ENCODE data around the gene UBE2QL1. TPM values are rescaled to one million over a fixed set of nuclear protein-coding genes. Genes with fewer than 3 reads are reported as not detected.
A peak's percentile ranks its signal among the peaks of the same experiment; 100 is the strongest.

UBE2QL1 gene, protein sequence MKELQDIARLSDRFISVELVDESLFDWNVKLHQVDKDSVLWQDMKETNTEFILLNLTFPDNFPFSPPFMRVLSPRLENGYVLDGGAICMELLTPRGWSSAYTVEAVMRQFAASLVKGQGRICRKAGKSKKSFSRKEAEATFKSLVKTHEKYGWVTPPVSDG
- total RNA-seq, result not detected
- long read RNA-seq, result 0 reads

DNA sequence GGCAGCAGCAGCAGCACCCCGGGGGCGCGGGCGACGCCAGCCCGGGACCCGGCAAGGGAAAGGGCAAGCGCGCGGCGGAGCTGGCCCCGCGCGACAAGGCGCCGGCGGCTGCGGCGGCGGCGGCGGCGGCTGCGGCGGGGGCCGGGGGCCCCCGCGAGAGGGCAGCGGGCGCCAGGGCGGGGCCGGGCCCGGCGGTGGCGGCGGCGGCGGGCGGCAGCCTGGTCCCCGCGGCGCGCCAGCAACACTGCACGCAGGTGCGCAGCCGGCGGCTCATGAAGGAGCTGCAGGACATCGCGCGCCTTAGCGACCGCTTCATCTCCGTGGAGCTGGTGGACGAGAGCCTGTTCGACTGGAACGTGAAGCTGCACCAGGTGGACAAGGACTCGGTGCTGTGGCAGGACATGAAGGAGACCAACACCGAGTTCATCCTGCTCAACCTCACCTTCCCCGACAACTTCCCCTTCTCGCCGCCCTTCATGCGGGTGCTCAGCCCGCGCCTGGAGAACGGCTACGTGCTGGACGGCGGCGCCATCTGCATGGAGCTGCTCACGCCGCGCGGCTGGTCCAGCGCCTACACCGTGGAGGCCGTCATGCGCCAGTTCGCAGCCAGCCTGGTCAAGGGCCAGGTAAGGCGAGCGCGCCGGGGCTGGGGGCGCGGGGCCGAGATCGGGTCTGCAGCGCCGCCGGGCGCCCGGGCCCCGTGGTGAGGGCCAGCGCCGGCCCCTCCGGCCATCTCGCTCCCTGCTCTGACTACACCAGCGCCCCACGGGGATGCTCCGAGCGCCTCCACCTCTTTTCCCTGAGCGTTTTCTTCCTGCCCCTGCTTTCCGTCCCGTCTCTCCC is at the start of gene UBE2QL1:
Gene UBE2QL1 (plus strand): TSS at position 238 of the 843 bp plus-strand sequence. CDS start 35 bp downstream, at position 273.
- TF ChIP-seq, protein P1, sequence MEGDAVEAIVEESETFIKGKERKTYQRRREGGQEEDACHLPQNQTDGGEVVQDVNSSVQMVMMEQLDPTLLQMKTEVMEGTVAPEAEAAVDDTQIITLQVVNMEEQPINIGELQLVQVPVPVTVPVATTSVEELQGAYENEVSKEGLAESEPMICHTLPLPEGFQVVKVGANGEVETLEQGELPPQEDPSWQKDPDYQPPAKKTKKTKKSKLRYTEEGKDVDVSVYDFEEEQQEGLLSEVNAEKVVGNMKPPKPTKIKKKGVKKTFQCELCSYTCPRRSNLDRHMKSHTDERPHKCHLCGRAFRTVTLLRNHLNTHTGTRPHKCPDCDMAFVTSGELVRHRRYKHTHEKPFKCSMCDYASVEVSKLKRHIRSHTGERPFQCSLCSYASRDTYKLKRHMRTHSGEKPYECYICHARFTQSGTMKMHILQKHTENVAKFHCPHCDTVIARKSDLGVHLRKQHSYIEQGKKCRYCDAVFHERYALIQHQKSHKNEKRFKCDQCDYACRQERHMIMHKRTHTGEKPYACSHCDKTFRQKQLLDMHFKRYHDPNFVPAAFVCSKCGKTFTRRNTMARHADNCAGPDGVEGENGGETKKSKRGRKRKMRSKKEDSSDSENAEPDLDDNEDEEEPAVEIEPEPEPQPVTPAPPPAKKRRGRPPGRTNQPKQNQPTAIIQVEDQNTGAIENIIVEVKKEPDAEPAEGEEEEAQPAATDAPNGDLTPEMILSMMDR (IDR thresholded peaks at IDR 0.05), result no peak
- peak within 1 kb of the TSS; percentile 39 for H3K4me3 ChIP-seq
- no peak within 1 kb of the TSS for H3K27ac ChIP-seq
- H3K36me3 ChIP-seq, result no peaks in the 10 kb centered on the region
- H3K27me3 ChIP-seq (ENCODE audit: low read depth), result peaks cover 51% of the 10 kb centered on the region
- no peak for ATAC-seq
- DNase-seq, result no peak
- H3K9me3 ChIP-seq, result no peaks in the 10 kb centered on the region
- peaks cover 5% of the 10 kb centered on the region for H3K4me1 ChIP-seq
- intact Hi-C loops (cut with DNase I), result no loop called here

DNA sequence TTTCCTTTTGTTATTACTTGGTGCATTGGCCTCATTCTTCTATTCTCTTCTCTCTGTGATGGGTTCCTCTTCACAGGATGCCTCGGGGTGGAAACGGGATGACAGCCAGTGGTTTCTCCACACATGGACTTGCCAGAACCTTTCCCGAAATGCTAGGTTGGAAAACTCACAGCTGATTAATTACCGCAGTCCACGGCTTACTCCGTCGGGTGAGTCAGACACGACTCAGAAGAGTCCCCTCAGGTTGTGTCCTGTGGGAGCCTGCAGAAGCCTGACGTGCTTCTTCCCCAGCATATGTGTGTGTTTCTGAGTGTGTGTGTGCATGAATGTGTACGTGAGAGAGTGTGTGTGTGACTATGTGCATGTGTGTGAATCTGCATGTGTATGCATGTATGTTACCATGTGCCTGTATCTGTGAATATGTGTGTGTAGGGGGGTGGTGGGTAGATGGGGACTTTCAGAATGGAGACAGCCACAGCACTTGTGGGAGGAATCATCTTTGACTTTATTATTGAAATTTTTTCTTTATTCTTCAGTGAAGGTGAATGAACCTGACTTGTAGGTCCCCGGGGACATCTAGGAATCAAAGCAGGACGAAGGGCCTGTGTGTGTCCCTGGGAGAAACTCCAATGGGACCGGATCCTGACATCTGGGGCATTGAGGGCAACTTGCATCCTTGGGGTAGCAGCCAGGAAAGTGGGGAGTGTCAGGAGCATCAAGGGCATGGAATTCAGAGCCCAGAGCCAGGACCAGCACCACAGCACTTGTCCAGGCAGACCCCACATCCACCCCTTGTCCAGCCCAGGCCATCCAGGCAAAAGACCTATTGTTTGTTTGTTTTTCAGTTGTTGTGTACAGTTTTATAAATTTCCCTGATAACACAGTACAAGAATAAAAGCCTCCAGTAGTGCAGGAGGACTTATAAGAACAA is 48.4 kb upstream of the UBE2QL1 start:
- no peaks in the 10 kb centered on the region for H3K9me3 ChIP-seq
- H3K4me3 ChIP-seq, result no peak overlapping the region
- ATAC-seq (no peak), DNase-seq (no peak)
- TF ChIP-seq, protein P1 (IDR thresholded peaks at IDR 0.05), result no peak
- H3K27ac ChIP-seq, result no peak overlapping the region
- no peaks in the 10 kb centered on the region for H3K4me1 ChIP-seq
- no peaks in the 10 kb centered on the region for H3K36me3 ChIP-seq
- intact Hi-C loops (cut with DNase I), result no loop called here
- H3K27me3 ChIP-seq (ENCODE audit: low read depth), result no peaks in the 10 kb centered on the region

DNA sequence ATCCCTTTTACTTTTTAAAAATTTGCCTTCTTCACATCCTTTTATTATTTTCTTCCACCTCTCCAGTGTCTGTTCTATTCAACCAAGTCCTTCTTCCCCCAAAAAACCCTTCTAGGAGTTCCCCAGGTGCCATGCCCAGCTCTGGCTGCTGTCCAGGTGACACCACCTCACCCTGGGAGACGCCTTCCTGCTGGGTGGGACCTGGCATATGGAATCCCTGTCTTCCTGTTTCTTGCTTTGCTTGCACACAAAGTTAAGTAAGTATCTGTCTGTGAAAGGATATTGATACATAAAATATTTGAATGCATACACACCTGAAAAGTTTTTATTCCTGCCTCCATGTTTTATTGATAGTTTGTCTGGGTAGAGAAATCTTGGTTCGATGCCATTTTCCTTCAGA is 47.2 kb upstream of the UBE2QL1 start:
- Histone ChIP-seq H3K9me3 (no peaks in the 10 kb centered on the region), H3K27ac (no peak overlapping the region), H3K36me3 (no peaks in the 10 kb centered on the region), H3K4me3 (no peak overlapping the region), H3K4me1 (no peaks in the 10 kb centered on the region), H3K27me3 (ENCODE audit: low read depth) (peaks cover 5% of the 10 kb centered on the region)
- DNase-seq, result no peak
- intact Hi-C loops (cut with DNase I), result no loop called here
- TF ChIP-seq, protein P1 (IDR thresholded peaks at IDR 0.05), result no peak
- no peak for ATAC-seq

DNA sequence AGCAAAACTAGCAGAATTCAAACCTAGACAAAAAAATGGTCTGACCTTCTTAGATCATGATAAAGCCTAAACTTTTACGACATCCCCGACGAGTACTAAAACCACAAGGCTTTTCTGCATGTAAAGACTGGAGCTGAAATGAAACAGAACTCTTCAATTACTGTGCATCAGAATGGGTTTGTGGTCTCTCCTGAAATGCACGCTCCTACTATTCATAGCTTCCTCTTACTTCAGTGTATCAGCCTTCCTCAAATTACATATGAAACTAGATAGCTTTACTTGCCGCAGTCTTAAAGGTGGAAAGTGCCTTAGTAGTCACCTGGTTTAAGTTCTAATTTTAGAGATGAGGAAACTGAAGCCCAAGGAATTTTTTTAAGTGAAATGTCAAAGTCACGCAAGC is 45.7 kb upstream of the UBE2QL1 start:
- H3K9me3 ChIP-seq, result no peaks in the 10 kb centered on the region
- no peak overlapping the region for H3K4me3 ChIP-seq
- ATAC-seq (no peak), DNase-seq (no peak)
- intact Hi-C loops (cut with DNase I), result no loop called here
- H3K4me1 ChIP-seq, result no peaks in the 10 kb centered on the region
- TF ChIP-seq, protein P1 (IDR thresholded peaks at IDR 0.05), result no peak
- no peak overlapping the region for H3K27ac ChIP-seq
- H3K36me3 ChIP-seq, result no peaks in the 10 kb centered on the region
- H3K27me3 ChIP-seq (ENCODE audit: low read depth), result peaks cover 10% of the 10 kb centered on the region

DNA sequence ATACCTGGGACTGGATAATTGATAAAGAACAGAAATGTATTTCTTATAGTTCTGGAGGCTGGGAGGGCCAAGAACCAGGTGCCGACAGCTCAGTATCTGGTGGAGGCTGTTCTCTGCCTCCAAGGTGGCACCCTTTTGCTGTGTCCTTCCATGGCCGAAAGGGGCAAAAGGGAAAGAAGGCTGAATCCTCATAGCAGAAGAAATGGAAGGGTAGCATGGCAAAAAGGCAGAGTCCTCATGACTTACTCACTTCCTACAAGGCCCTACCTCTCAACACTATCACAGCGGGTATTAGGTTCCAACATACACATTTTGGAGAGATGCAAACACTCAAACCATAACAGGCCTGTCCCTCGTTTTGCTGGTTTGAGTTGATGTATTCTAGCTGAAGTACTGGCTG is 45.2 kb upstream of the UBE2QL1 start:
- Histone ChIP-seq H3K9me3 (no peaks in the 10 kb centered on the region), H3K36me3 (no peaks in the 10 kb centered on the region), H3K27me3 (ENCODE audit: low read depth) (peaks cover 10% of the 10 kb centered on the region), H3K4me3 (no peak overlapping the region), H3K27ac (no peak overlapping the region), H3K4me1 (no peaks in the 10 kb centered on the region)
- DNase-seq (no peak), ATAC-seq (no peak)
- intact Hi-C loops (cut with DNase I), result no loop called here
- TF ChIP-seq, protein P1 (IDR thresholded peaks at IDR 0.05), result no peak
